Neuronal stem cell (in vitro differentiated cells): ENCODE measurements around the gene PDZK1IP1.

Experiments
- DNase-seq: peaks from one replicate; pipeline ENCODE4 v3.0.0-alpha.2; 2013; ENCODE audit warnings: low spot score
- H2AFZ ChIP-seq: one replicate; pipeline ENCODE4 v1.6.1; 2013; ENCODE audit warnings: mild to moderate bottlenecking, low read length, inconsistent platforms
- H2AK5ac ChIP-seq: 2 replicates; pipeline ENCODE4 v1.6.1; 2013; ENCODE audit warnings: low read depth, mild to moderate bottlenecking, inconsistent platforms, low read length, moderate library complexity, mixed read lengths
- H2BK120ac ChIP-seq: 2 replicates; pipeline ENCODE4 v1.6.1; 2013; ENCODE audit warnings: low read depth, mild to moderate bottlenecking, inconsistent platforms, low read length, moderate library complexity, mixed read lengths
- H2BK12ac ChIP-seq: one replicate; pipeline ENCODE4 v1.6.1; 2013; ENCODE audit warnings: low read length, inconsistent platforms
- H2BK15ac ChIP-seq: 2 replicates; pipeline ENCODE4 v1.6.1; 2013; ENCODE audit warnings: mild to moderate bottlenecking, low read length, inconsistent platforms, mixed read lengths
- H2BK5ac ChIP-seq: one replicate; pipeline ENCODE4 v1.6.1; 2013; ENCODE audit warnings: inconsistent platforms, mild to moderate bottlenecking, low read length, moderate library complexity
- H3K14ac ChIP-seq: one replicate; pipeline ENCODE4 v1.6.1; 2013; ENCODE audit warnings: low read length, inconsistent platforms
- H3K18ac ChIP-seq: 2 replicates; pipeline ENCODE4 v1.6.1; 2013; ENCODE audit warnings: low read length, inconsistent platforms
- H3K23ac ChIP-seq: 2 replicates; pipeline ENCODE4 v1.6.1; 2013; ENCODE audit warnings: low read depth, mild to moderate bottlenecking, mixed read lengths, low read length, inconsistent platforms; ENCODE audit not compliant: poor library complexity
- H3K27ac ChIP-seq: replicated peaks from 3 replicates; pipeline ENCODE4 v1.5.1; 2013; ENCODE audit warnings: low read length, inconsistent platforms
- H3K27me3 ChIP-seq, 3 experiments: 2 replicates each; pipeline ENCODE4 v1.6.1; 2013; ENCODE audit warnings: low read length in 3 of 3, mild to moderate bottlenecking in 2 of 3, inconsistent platforms in 1 of 3, low read depth in 1 of 3, mixed read lengths in 1 of 3, moderate library complexity in 1 of 3; ENCODE audit not compliant: control insufficient read depth in 3 of 3, insufficient read depth in 3 of 3
- H3K36me3 ChIP-seq, 2 donors: replicated peaks in 1 of 2; 2 replicates each; pipeline ENCODE4 v1.6.1; 2013; ENCODE audit warnings: low read length in 2 of 2; ENCODE audit not compliant: control insufficient read depth in 2 of 2, insufficient read depth in 2 of 2
- H3K4ac ChIP-seq: 2 replicates; pipeline ENCODE4 v1.6.1; 2013; ENCODE audit warnings: inconsistent platforms, mild to moderate bottlenecking, low read length, moderate library complexity
- H3K4me1 ChIP-seq, 2 donors: 1 replicate in 1 of 2; 2 replicates in 1 of 2; pipeline ENCODE4 v1.6.1; 2013; ENCODE audit warnings: low read length in 2 of 2, low read depth in 1 of 2; ENCODE audit not compliant: control insufficient read depth in 2 of 2, insufficient read depth in 1 of 2
- H3K4me2 ChIP-seq: one replicate; pipeline ENCODE4 v1.6.1; 2013; ENCODE audit warnings: mild to moderate bottlenecking, low read length, inconsistent platforms; ENCODE audit not compliant: insufficient read depth, poor library complexity, severe bottlenecking
- H3K4me3 ChIP-seq, 2 donors: 2 replicates each; pipeline ENCODE4 v1.5.1; 2013; ENCODE audit warnings: low read length in 2 of 2, mild to moderate bottlenecking in 2 of 2, inconsistent platforms in 1 of 2, moderate library complexity in 1 of 2
- H3K79me1 ChIP-seq: one replicate; pipeline ENCODE4 v1.6.1; 2013; ENCODE audit warnings: low read depth, mild to moderate bottlenecking, inconsistent platforms, low read length, moderate library complexity
- H3K9ac ChIP-seq: one replicate; pipeline ENCODE4 v1.6.1; 2013; ENCODE audit warnings: mild to moderate bottlenecking, low read depth, low read length, inconsistent platforms; ENCODE audit not compliant: poor library complexity
- H3K9me3 ChIP-seq, 2 donors: replicated peaks in 1 of 2; 2 replicates each; pipeline versions ENCODE3 to v1.6.1; 2013; ENCODE audit warnings: low read length in 2 of 2, mild to moderate bottlenecking in 2 of 2, inconsistent platforms in 1 of 2, low read depth in 1 of 2, mixed read lengths in 1 of 2, moderate library complexity in 1 of 2; ENCODE audit not compliant: control insufficient read depth in 2 of 2, insufficient read depth in 1 of 2
- H4K8ac ChIP-seq: one replicate; pipeline ENCODE4 v1.6.1; 2013; ENCODE audit warnings: low read depth, mild to moderate bottlenecking, inconsistent platforms, low read length, moderate library complexity
- H4K91ac ChIP-seq: one replicate; pipeline ENCODE4 v1.6.1; 2013; ENCODE audit warnings: low read length, low read depth, mild to moderate bottlenecking, inconsistent platforms; ENCODE audit not compliant: poor library complexity
- WGBS, 2 donors: extraction: QIAGEN DNeasy Blood & Tissue Kit; methylation state at CpG; one replicate each; pipeline ENCODE4 v1.1.7; 2013; ENCODE audit warnings: missing lambda C conversion rate in 2 of 2, mixed read lengths in 1 of 2; ENCODE audit not compliant: insufficient read length in 2 of 2, insufficient replicate concordance in 1 of 2; ENCODE audit errors: extremely low coverage in 2 of 2; 5-methylcytosine and 5-hydroxymethylcytosine counted together

Gene PDZK1IP1

GRCh38 chr1:47216278-47217059 is 26.6 kb upstream of the PDZK1IP1 start:
- Histone ChIP-seq H3K79me1 (no peaks in the 10 kb centered on the region), H2AK5ac (no peak overlapping the region), H3K4ac (no peak overlapping the region), H2BK15ac (no peak overlapping the region), H4K8ac (no peak overlapping the region), H2BK120ac (no peak overlapping the region), H2AFZ (no peak overlapping the region), H2BK12ac (no peak overlapping the region), H3K4me3 (no peak overlapping the region), H3K27ac (no peak overlapping the region), H3K18ac (no peak overlapping the region), H4K91ac (no peak overlapping the region), H3K36me3 (no peaks in the 10 kb centered on the region), H3K9ac (no peak overlapping the region), H3K4me1 (peaks cover 1 to 3% of the 10 kb centered on the region in 2 donors), H3K27me3 (peaks cover 0 to 79% (median 3%) of the 10 kb centered on the region in 3 experiments), H3K9me3 (no peaks in the 10 kb centered on the region), H3K4me2 (no peak overlapping the region), H3K23ac (no peak overlapping the region), H2BK5ac (no peak overlapping the region), H3K14ac (no peak overlapping the region)
- no peak for DNase-seq
- no CpG with 5 or more reads among the region's 12 CpGs for WGBS, 2 donors

GRCh38 chr1:47215713-47216112 is 25.9 kb upstream of the PDZK1IP1 start:
- H3K27ac ChIP-seq: no peak overlapping the region

GRCh38 chr1:47214549-47214948 is 24.7 kb upstream of the PDZK1IP1 start:
- Histone ChIP-seq H3K9me3 (no peaks in the 10 kb centered on the region), H3K27ac (no peak overlapping the region), H2BK15ac (no peak overlapping the region), H3K4ac (no peak overlapping the region), H2AFZ (no peak overlapping the region), H3K4me3 (peak overlapping the region in 1 of 2 donors; percentile 38), H3K79me1 (no peaks in the 10 kb centered on the region), H3K4me1 (peaks cover 1 to 4% of the 10 kb centered on the region in 2 donors), H2BK5ac (no peak overlapping the region), H4K91ac (no peak overlapping the region), H3K27me3 (peaks cover 0 to 75% (median 2%) of the 10 kb centered on the region in 3 experiments), H2BK120ac (no peak overlapping the region), H3K36me3 (no peaks in the 10 kb centered on the region), H3K18ac (no peak overlapping the region), H3K9ac (no peak overlapping the region), H2BK12ac (no peak overlapping the region), H4K8ac (no peak overlapping the region), H3K14ac (no peak overlapping the region), H2AK5ac (no peak overlapping the region), H3K23ac (no peak overlapping the region), H3K4me2 (no peak overlapping the region)
- WGBS, 2 donors: no CpG with 5 or more reads among the region's 3 CpGs
- no peak for DNase-seq

More at GRCh38 chr1:47215713-47216112, 25.9 kb upstream of the PDZK1IP1 start:
- WGBS, 2 donors: no CpG with 5 or more reads among the region's 4 CpGs
- H3K36me3 ChIP-seq: no peaks in the 10 kb centered on the region
- no peak overlapping the region for H2AK5ac ChIP-seq
- no peak overlapping the region for H4K91ac ChIP-seq
- no peak overlapping the region for H2BK120ac ChIP-seq
- no peak overlapping the region for H2AFZ ChIP-seq
- no peak overlapping the region for H3K4me3 ChIP-seq
- no peak overlapping the region for H4K8ac ChIP-seq
- H3K79me1 ChIP-seq: no peaks in the 10 kb centered on the region
- no peak overlapping the region for H3K18ac ChIP-seq
- H3K4ac ChIP-seq: no peak overlapping the region
- no peak for DNase-seq
- H3K4me1 ChIP-seq: peaks cover 1 to 4% of the 10 kb centered on the region in 2 donors
- H3K4me2 ChIP-seq: no peak overlapping the region
- H2BK5ac ChIP-seq: no peak overlapping the region
- H3K9ac ChIP-seq: no peak overlapping the region
- no peak overlapping the region for H2BK12ac ChIP-seq
- no peak overlapping the region for H2BK15ac ChIP-seq
- no peaks in the 10 kb centered on the region for H3K9me3 ChIP-seq
- H3K23ac ChIP-seq: no peak overlapping the region
- H3K14ac ChIP-seq: no peak overlapping the region
- peaks cover 0 to 75% (median 3%) of the 10 kb centered on the region in 3 experiments for H3K27me3 ChIP-seq

GRCh38 chr1:47213230-47213963 is 23.6 kb upstream of the PDZK1IP1 start:
- Histone ChIP-seq H3K14ac (no peak overlapping the region), H2AK5ac (no peak overlapping the region), H2BK5ac (no peak overlapping the region), H3K9ac (no peak overlapping the region), H3K9me3 (no peaks in the 10 kb centered on the region), H3K27me3 (peaks cover 0 to 73% (median 14%) of the 10 kb centered on the region in 3 experiments), H3K18ac (no peak overlapping the region), H2BK15ac (no peak overlapping the region), H3K23ac (no peak overlapping the region), H3K4me1 (peaks cover 8% of the 10 kb centered on the region in 2 donors), H3K36me3 (no peaks in the 10 kb centered on the region), H3K79me1 (no peaks in the 10 kb centered on the region), H2BK12ac (no peak overlapping the region), H3K4me2 (no peak overlapping the region), H4K8ac (no peak overlapping the region), H3K4me3 (no peak overlapping the region), H4K91ac (no peak overlapping the region), H3K4ac (no peak overlapping the region), H2AFZ (no peak overlapping the region), H3K27ac (no peak overlapping the region), H2BK120ac (no peak overlapping the region)
- DNase-seq: no peak
- WGBS, 2 donors: no CpG with 5 or more reads among the region's 11 CpGs
